Measurements from ENCODE around the gene LAYN.

GRCh38 chr11:111598148-111598547, 57.6 kb downstream of the LAYN start:
- no peak for TF ChIP-seq CTCF (IDR thresholded peaks at IDR 0.05)
- no peak for TF ChIP-seq POLR2A (IDR thresholded peaks at IDR 0.05)
